Caco-2 (cell line): Measurements from ENCODE around the gene ISM1. TPM values are rescaled to one million over a fixed set of nuclear protein-coding genes. Genes with fewer than 3 reads are reported as not detected.

Experiments
- BruUV-seq: library from RNA; stranded (reverse); fragments of 400-500 nt; replicated peaks from 2 replicates; lab custom pipeline; 2021; lab: Mats Ljungman, UMichigan
- CTCF ChIA-PET: fragments of 300-600 bp; sonication (Branson Sonifier 250); formaldehyde crosslinking; loops from one replicate; lab custom pipeline; 2022; ENCODE audit warnings: antibody characterized with exemption; lab: Charles Lee
- POLR2A ChIA-PET: fragments of 300-600 bp; sonication (Branson Sonifier 250); formaldehyde crosslinking; loops from one replicate; lab custom pipeline; 2022; ENCODE audit warnings: antibody characterized with exemption; lab: Charles Lee
- DNase-seq, 2 experiments: peaks; one replicate each; pipeline versions ENCODE4 v3.0.0 to v3.0.0-alpha.2; 2020 to 2022
- H3K27me3 ChIP-seq: replicated peaks from 2 replicates; pipeline ENCODE4 v1.6.0; 2011; ENCODE audit warnings: low read length; ENCODE audit not compliant: control insufficient read depth, insufficient read depth
- H3K36me3 ChIP-seq: 2 replicates; pipeline ENCODE4 v1.5.1; 2011; ENCODE audit warnings: low read length; ENCODE audit not compliant: control insufficient read depth, insufficient read depth
- H3K4me1 ChIP-seq: fragments of 250-450 bp; sonication (Bioruptor Pico); 2 replicates; pipeline ENCODE4 v1.5.1; 2020; ENCODE audit warnings: mild to moderate bottlenecking
- H3K4me3 ChIP-seq: 2 replicates; pipeline ENCODE4 v1.5.1; 2011; ENCODE audit warnings: low read depth, mild to moderate bottlenecking, control low read depth, low read length
- H3K9me3 ChIP-seq: fragments of 250-450 bp; sonication (Bioruptor Pico); 2 replicates; pipeline ENCODE4 v1.5.1; 2020; ENCODE audit warnings: mild to moderate bottlenecking, moderate library complexity
- H3K27ac Mint-ChIP-seq: one replicate; pipeline ENCODE4 v1.8.0; 2022; ENCODE audit warnings: mixed read lengths; ENCODE audit not compliant: unreplicated experiment
- H3K27me3 Mint-ChIP-seq: one replicate; pipeline ENCODE4 v1.8.0; 2022; ENCODE audit warnings: mixed read lengths; ENCODE audit not compliant: insufficient read depth, unreplicated experiment
- H3K36me3 Mint-ChIP-seq: one replicate; pipeline ENCODE4 v1.8.0; 2022; ENCODE audit warnings: mild to moderate bottlenecking, mixed read lengths; ENCODE audit not compliant: insufficient read depth, unreplicated experiment
- H3K4me1 Mint-ChIP-seq: one replicate; pipeline ENCODE4 v1.8.0; 2022; ENCODE audit warnings: low read depth, mixed read lengths; ENCODE audit not compliant: unreplicated experiment
- H3K4me3 Mint-ChIP-seq: one replicate; pipeline ENCODE4 v1.8.0; 2022; ENCODE audit warnings: mild to moderate bottlenecking, moderate library complexity, mixed read lengths; ENCODE audit not compliant: unreplicated experiment
- H3K9me3 Mint-ChIP-seq: one replicate; pipeline ENCODE4 v1.8.0; 2022; ENCODE audit warnings: mixed read lengths; ENCODE audit not compliant: unreplicated experiment
- CTCF ChIP-seq, 2 experiments: fragments of 200-600 bp in 1 of 2; IDR thresholded peaks; 1 replicate in 1 of 2; 2 replicates in 1 of 2; pipeline versions ENCODE4 v1.5.1 to v1.8.0; 2011 to 2022; ENCODE audit warnings: antibody characterized with exemption in 1 of 2, control low read depth in 1 of 2, inconsistent platforms in 1 of 2, low read depth in 1 of 2, low read length in 1 of 2, mild to moderate bottlenecking in 1 of 2, moderate library complexity in 1 of 2; ENCODE audit not compliant: insufficient read depth in 1 of 2, severe bottlenecking in 1 of 2, unreplicated experiment in 1 of 2
- intact Hi-C: fragments of 100-400 bp; cut with micrococcal nuclease; formaldehyde crosslinking; loops from one replicate; pipeline ENCODE4 v1.10.0; 2022; ENCODE audit not compliant: unreplicated experiment
- total RNA-seq: library from RNA; stranded (reverse); gene quantifications from 2 replicates; pipeline ENCODE4 v1.2.3, GENCODE V29; 2022

ISM1 gene
- total RNA-seq, 1 experiment from 2014 or later: 1.8 TPM

GRCh38 chr20:13228771-13229170, 7.7 kb downstream of the ISM1 start:
- H3K27ac Mint-ChIP-seq: no peak overlapping the region
- Histone ChIP-seq H3K4me1 (no peaks in the 10 kb centered on the region), H3K4me3 (no peak overlapping the region), H3K27me3 (no peaks in the 10 kb centered on the region), H3K36me3 (no peaks in the 10 kb centered on the region), H3K9me3 (peaks cover 8% of the 10 kb centered on the region)
- H3K27me3 Mint-ChIP-seq: peaks cover 3% of the 10 kb centered on the region
- POLR2A ChIA-PET: no interaction called here
- BruUV-seq: no TSS peak
- H3K4me3 Mint-ChIP-seq: no peak overlapping the region
- H3K4me1 Mint-ChIP-seq: no peaks in the 10 kb centered on the region
- CTCF ChIA-PET: no interaction called here
- peaks cover 13% of the 10 kb centered on the region for H3K9me3 Mint-ChIP-seq
- no peaks in the 10 kb centered on the region for H3K36me3 Mint-ChIP-seq
- no peak for TF ChIP-seq CTCF (IDR thresholded peaks at IDR 0.05; ENCODE audit: insufficient read depth in 1 of 2, low read depth in 1 of 2, low read length in 1 of 2, severe bottlenecking in 1 of 2, unreplicated experiment in 1 of 2)
- intact Hi-C loops: loop anchor here (10.0 kb wide), 1 partner anchor 316 kb away; no protein-coding TSS in a partner anchor
- no peak for DNase-seq

GRCh38 chr20:13229538-13229937, 8.5 kb downstream of the ISM1 start:
- ChIA-PET POLR2A (no interaction called here), CTCF (no interaction called here)
- Mint-ChIP-seq H3K36me3 (no peaks in the 10 kb centered on the region), H3K4me3 (no peak overlapping the region), H3K9me3 (peaks cover 13% of the 10 kb centered on the region), H3K27me3 (peaks cover 3% of the 10 kb centered on the region), H3K4me1 (no peaks in the 10 kb centered on the region), H3K27ac (no peak overlapping the region)
- no peaks in the 10 kb centered on the region for H3K4me1 ChIP-seq
- peaks cover 8% of the 10 kb centered on the region for H3K9me3 ChIP-seq
- TF ChIP-seq CTCF (IDR thresholded peaks at IDR 0.05; ENCODE audit: insufficient read depth in 1 of 2, low read depth in 1 of 2, low read length in 1 of 2, severe bottlenecking in 1 of 2, unreplicated experiment in 1 of 2): no peak
- DNase-seq: no peak
- no peaks in the 10 kb centered on the region for H3K27me3 ChIP-seq
- intact Hi-C loops: loop anchor here (10.0 kb wide), 1 partner anchor 315 kb away; no protein-coding TSS in a partner anchor
- H3K4me3 ChIP-seq: no peak overlapping the region
- BruUV-seq: no TSS peak
- no peaks in the 10 kb centered on the region for H3K36me3 ChIP-seq

DNA sequence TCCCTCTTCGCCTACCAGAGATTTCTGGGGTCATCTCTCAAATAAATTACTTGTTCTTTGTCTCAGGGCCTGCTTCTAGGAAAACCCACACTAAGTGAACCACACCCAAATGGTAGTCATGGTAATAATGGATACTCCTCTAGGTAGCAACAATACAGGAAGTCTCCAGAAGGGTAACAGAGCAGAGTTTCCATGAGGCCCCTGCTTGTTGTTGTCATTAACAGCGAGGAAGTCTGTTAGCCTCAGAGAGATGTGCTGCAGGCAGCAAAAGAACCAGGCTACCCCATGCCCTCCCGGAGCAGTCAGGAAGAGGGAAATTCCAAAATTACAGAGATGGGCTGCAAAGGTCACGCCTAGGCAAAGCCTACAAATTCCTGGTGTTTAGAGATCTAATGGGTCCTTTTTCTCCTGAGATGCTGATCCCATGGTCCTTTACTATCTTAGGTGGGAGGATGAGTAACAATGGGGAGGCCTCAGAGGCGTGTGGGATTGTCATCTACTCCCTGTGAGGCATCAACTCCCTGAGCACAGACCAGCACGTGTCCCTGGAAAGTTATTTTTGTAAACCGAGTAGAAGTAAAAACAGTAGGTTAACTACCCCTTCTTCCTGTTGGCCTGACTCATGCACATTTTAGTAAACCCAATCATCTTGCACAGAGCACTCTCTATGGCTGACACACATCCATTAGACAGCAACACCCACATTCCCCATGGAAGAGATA, 10.1 kb downstream of the ISM1 start:
- BruUV-seq: no TSS peak
- H3K27me3 ChIP-seq: no peaks in the 10 kb centered on the region
- POLR2A ChIA-PET: no interaction called here
- no peak for TF ChIP-seq CTCF (IDR thresholded peaks at IDR 0.05; ENCODE audit: insufficient read depth in 1 of 2, low read depth in 1 of 2, low read length in 1 of 2, severe bottlenecking in 1 of 2, unreplicated experiment in 1 of 2)
- Mint-ChIP-seq H3K4me1 (no peaks in the 10 kb centered on the region), H3K9me3 (peaks cover 11% of the 10 kb centered on the region), H3K27ac (no peak overlapping the region), H3K4me3 (no peak overlapping the region), H3K36me3 (no peaks in the 10 kb centered on the region), H3K27me3 (peaks cover 3% of the 10 kb centered on the region)
- H3K4me1 ChIP-seq: no peaks in the 10 kb centered on the region
- peaks cover 6% of the 10 kb centered on the region for H3K9me3 ChIP-seq
- H3K36me3 ChIP-seq: no peaks in the 10 kb centered on the region
- H3K4me3 ChIP-seq: no peak overlapping the region
- no peak for DNase-seq
- intact Hi-C loops: no loop called here
- CTCF ChIA-PET: no interaction called here
